Mucosa of rectum (tissue), 2 donors: Measurements from ENCODE around the gene LRRC15.

Source experiments
- H3K27ac ChIP-seq, 2 donors: one replicate each; pipeline ENCODE4 v1.7.0; 2013; ENCODE audit warnings: inconsistent platforms in 2 of 2, low read depth in 2 of 2, low read length in 2 of 2
- H3K27me3 ChIP-seq, 2 donors: one replicate each; pipeline ENCODE4 v1.7.0; 2013; ENCODE audit warnings: low read length in 2 of 2; ENCODE audit not compliant: control insufficient read depth in 2 of 2, insufficient read depth in 2 of 2
- H3K36me3 ChIP-seq, 2 donors: one replicate each; pipeline ENCODE4 v1.7.0; 2013; ENCODE audit warnings: low read length in 2 of 2; ENCODE audit not compliant: control insufficient read depth in 2 of 2, insufficient read depth in 2 of 2
- H3K4me1 ChIP-seq, 2 donors: one replicate each; pipeline ENCODE4 v1.7.0; 2013; ENCODE audit warnings: low read length in 2 of 2, mild to moderate bottlenecking in 1 of 2; ENCODE audit not compliant: control insufficient read depth in 2 of 2, insufficient read depth in 2 of 2
- H3K4me3 ChIP-seq, 2 donors: one replicate each; pipeline ENCODE4 v1.7.0; 2013; ENCODE audit warnings: low read length in 2 of 2
- H3K9ac ChIP-seq, 2 donors: one replicate each; pipeline ENCODE4 v1.7.0; 2013; ENCODE audit warnings: low read length in 2 of 2, low read depth in 1 of 2, mild to moderate bottlenecking in 1 of 2
- H3K9me3 ChIP-seq, 2 donors: one replicate each; pipeline ENCODE4 v1.7.0; 2013; ENCODE audit warnings: low read length in 2 of 2; ENCODE audit not compliant: control insufficient read depth in 2 of 2
- donor health status: healthy.
- donor health status: Normal muscosa, but diverticular disease.

The LRRC15 gene

GRCh38 chr3:194379231-194379630, 9.7 kb upstream of the LRRC15 start:
- H3K9ac ChIP-seq: no peak overlapping the region

GRCh38 chr3:194377708-194378107, 8.2 kb upstream of the LRRC15 start:
- H3K9ac ChIP-seq: no peak overlapping the region
- H3K9me3 ChIP-seq: no peaks in the 10 kb centered on the region
- no peaks in the 10 kb centered on the region for H3K27me3 ChIP-seq
- H3K27ac ChIP-seq: no peak overlapping the region
- no peaks in the 10 kb centered on the region for H3K4me1 ChIP-seq
- no peaks in the 10 kb centered on the region for H3K36me3 ChIP-seq
- no peak overlapping the region for H3K4me3 ChIP-seq

More at GRCh38 chr3:194379231-194379630, 9.7 kb upstream of the LRRC15 start:
- no peaks in the 10 kb centered on the region for H3K27me3 ChIP-seq
- no peak overlapping the region for H3K4me3 ChIP-seq
- no peak overlapping the region for H3K27ac ChIP-seq
- H3K4me1 ChIP-seq: no peaks in the 10 kb centered on the region
- H3K36me3 ChIP-seq: no peaks in the 10 kb centered on the region
- H3K9me3 ChIP-seq: no peaks in the 10 kb centered on the region

DNA sequence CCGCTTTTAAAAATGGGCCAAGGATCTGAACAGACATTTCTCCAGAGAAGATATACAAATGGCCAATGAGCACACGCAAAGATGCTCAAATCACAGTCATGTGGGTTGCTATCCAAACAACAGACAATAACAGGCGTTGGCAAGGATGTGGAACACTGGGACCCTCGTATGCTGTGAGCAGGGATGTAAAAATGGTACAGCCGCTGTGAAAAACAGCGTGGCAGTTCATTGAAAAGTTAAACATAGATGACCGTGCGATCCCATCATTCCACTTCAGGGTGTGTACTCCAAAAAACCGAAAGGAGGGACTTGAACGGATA, 6.7 kb upstream of the LRRC15 start:
- Histone ChIP-seq H3K27ac (no peak overlapping the region), H3K27me3 (no peaks in the 10 kb centered on the region), H3K4me3 (no peak overlapping the region), H3K4me1 (no peaks in the 10 kb centered on the region), H3K36me3 (no peaks in the 10 kb centered on the region), H3K9me3 (no peaks in the 10 kb centered on the region), H3K9ac (no peak overlapping the region)

DNA sequence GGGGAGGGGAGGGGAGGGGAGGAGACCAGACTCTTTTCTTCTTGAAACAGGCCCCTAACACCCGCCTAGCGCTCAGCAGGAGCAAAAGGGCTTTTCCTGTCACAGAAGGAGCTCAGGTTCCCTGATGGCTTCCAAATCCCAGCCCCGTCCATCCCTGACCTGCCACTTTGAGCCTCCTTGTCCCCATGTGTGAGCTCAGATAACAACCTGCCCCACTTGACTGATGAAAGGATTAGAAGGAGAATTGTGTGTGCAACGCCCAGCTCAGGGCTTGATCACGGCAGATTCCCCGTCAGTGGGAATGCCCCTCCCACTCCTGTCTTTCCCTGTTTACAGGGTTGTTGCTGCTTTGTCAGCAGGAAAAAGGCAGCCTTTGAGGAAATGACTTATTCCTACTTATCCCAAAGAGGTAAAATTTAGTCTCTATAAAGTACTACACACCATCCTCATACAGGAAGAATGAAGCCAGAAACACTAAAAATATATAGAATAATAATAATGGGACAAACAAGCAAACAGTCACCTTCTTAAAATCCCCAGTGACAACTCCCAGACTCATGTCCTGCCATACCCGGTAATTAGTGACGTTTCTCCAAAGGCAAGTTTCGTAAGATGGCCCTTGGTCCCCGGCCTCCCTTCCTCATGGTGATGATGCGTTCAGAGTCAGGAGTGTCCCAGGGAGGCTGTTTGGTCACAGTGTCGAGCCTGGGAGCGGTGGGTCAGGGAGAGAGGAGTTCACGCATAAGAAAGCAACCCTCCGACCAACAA, 6.1 kb upstream of the LRRC15 start:
- Histone ChIP-seq H3K27me3 (no peaks in the 10 kb centered on the region), H3K27ac (no peak overlapping the region), H3K36me3 (no peaks in the 10 kb centered on the region), H3K4me3 (no peak overlapping the region), H3K9me3 (no peaks in the 10 kb centered on the region), H3K9ac (no peak overlapping the region), H3K4me1 (no peaks in the 10 kb centered on the region)

GRCh38 chr3:194374935-194375334, 5.4 kb upstream of the LRRC15 start:
- Histone ChIP-seq H3K9ac (no peak overlapping the region), H3K9me3 (no peaks in the 10 kb centered on the region), H3K36me3 (no peaks in the 10 kb centered on the region), H3K27me3 (no peaks in the 10 kb centered on the region), H3K27ac (no peak overlapping the region), H3K4me1 (no peaks in the 10 kb centered on the region), H3K4me3 (no peak overlapping the region)

GRCh38 chr3:194373899-194374298, 4.4 kb upstream of the LRRC15 start:
- no peak overlapping the region for H3K9ac ChIP-seq
- H3K9me3 ChIP-seq: no peaks in the 10 kb centered on the region
- peaks cover 0 to 2% of the 10 kb centered on the region in 2 donors for H3K4me1 ChIP-seq
- no peaks in the 10 kb centered on the region for H3K36me3 ChIP-seq
- H3K4me3 ChIP-seq: no peak overlapping the region
- H3K27ac ChIP-seq: no peak overlapping the region
- peaks cover 5 to 8% of the 10 kb centered on the region in 2 donors for H3K27me3 ChIP-seq

DNA sequence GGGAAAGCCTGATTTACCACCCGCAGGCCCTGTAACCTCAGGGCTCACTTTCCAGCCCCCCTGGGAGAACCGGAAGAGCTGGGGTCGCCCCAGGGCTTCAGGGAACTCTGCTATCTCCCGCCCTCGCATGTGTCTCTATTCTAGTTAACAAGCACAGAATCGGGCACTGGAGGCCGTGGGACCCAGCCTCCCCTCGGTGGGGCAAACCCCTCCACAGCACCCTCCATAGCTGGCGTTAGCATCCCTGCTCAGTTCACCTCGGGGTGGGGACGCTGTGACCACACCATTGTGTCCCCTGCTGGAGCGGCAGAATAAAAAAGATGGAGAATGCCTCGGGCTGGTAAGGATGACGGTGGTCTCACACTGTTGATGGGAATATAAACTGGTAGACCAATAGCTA, 3.5 kb upstream of the LRRC15 start:
- H3K27me3 ChIP-seq: peaks cover 8 to 9% of the 10 kb centered on the region in 2 donors

DNA sequence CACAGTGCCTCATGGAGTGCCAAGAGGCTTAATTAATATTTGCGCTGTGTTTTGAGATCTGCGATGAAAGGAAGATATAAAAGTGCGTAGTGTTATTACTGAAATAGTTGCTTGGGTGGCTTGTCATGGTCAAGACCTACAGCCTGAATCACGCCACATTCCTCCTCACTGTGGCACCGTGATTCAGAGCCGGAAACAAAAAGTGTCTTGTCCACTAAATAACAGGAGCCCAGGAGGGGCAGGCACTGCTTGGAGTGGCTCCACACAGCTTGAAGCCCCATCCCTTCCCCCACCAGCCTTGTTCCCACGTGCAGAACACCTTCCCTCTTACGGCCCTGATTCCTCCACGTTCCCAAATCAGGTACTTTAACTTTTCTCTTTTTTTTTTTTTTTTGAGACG, 1.2 kb upstream of the LRRC15 start:
- no peak overlapping the region for H3K9ac ChIP-seq
- H3K9me3 ChIP-seq: no peaks in the 10 kb centered on the region
- no peaks in the 10 kb centered on the region for H3K36me3 ChIP-seq
- no peak overlapping the region for H3K4me3 ChIP-seq
- H3K4me1 ChIP-seq: peaks cover 2 to 3% of the 10 kb centered on the region in 2 donors
- H3K27me3 ChIP-seq: peaks cover 8 to 11% of the 10 kb centered on the region in 2 donors
- H3K27ac ChIP-seq: no peak overlapping the region

More for the DNA sequence above, 3.5 kb upstream of the LRRC15 start:
- H3K27ac ChIP-seq: no peak overlapping the region
- no peak overlapping the region for H3K4me3 ChIP-seq
- H3K9me3 ChIP-seq: no peaks in the 10 kb centered on the region
- H3K4me1 ChIP-seq: peaks cover 0 to 2% of the 10 kb centered on the region in 2 donors
- H3K36me3 ChIP-seq: no peaks in the 10 kb centered on the region
- no peak overlapping the region for H3K9ac ChIP-seq

- H3K9me3 ChIP-seq: no peaks in the 10 kb centered on the region
- peaks cover 3 to 6% of the 10 kb centered on the region in 2 donors for H3K4me1 ChIP-seq
- H3K4me3 ChIP-seq: no peak overlapping the region
- no peak overlapping the region for H3K27ac ChIP-seq
- peaks cover 8 to 11% of the 10 kb centered on the region in 2 donors for H3K27me3 ChIP-seq
- H3K9ac ChIP-seq: no peak overlapping the region
- H3K36me3 ChIP-seq: no peaks in the 10 kb centered on the region
These were observed 625 bp downstream of the LRRC15 start for GRCh38 chr3:194368918-194369317.

DNA sequence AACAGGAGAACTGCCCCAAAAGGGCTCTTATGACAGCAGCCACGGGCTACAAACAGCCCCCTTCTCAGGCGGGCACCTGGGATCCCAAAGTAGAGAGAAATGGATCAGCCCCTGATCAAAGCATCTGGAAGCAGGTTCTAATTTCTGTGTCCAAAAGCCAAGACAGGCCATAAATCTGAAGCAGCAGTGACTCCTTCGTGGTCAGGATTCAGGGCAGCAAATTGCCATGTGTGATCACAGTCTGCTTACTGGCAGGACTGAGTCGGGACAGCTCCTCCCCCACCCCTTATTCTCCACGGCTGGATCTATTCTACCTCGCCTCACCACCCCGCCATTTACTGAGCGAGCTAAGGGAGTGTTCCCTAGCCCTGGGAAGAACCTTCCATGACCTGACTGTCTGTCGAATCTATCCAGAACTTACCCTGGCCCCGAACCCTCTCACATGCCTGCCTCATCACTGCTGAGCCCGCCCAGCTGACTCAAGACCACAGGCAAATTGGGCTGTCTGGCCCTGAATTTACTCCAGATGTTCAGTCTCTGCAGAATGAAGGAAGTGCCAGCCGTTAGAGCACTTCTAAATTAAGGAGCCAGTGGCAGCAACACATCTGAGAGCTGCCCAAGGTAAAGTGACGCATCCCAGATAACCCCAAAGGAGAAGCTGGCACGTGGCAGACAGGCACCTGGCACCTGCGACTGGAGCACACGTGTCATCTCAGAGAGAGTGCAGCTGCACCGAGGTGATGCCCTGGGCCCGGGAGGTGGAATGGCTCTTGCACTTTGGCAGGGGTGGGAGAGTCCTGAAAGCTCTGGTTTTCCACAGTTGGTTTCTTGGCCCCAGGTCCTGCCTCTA, 1.3 kb downstream of the LRRC15 start:
- Histone ChIP-seq H3K36me3 (no peaks in the 10 kb centered on the region), H3K4me1 (peaks cover 3 to 6% of the 10 kb centered on the region in 2 donors), H3K27ac (no peak overlapping the region), H3K9ac (no peak overlapping the region), H3K4me3 (no peak overlapping the region), H3K9me3 (no peaks in the 10 kb centered on the region), H3K27me3 (peaks cover 8 to 11% of the 10 kb centered on the region in 2 donors)
